Neuronal stem cell (in vitro differentiated cells): ENCODE data around the gene C1S.

Experiments
- DNase-seq: peaks from one replicate; pipeline ENCODE4 v3.0.0-alpha.2; 2013; ENCODE audit warnings: low spot score
- H2AFZ ChIP-seq: one replicate; pipeline ENCODE4 v1.6.1; 2013; ENCODE audit warnings: mild to moderate bottlenecking, low read length, inconsistent platforms
- H2AK5ac ChIP-seq: 2 replicates; pipeline ENCODE4 v1.6.1; 2013; ENCODE audit warnings: low read depth, mild to moderate bottlenecking, inconsistent platforms, low read length, moderate library complexity, mixed read lengths
- H2BK120ac ChIP-seq: 2 replicates; pipeline ENCODE4 v1.6.1; 2013; ENCODE audit warnings: low read depth, mild to moderate bottlenecking, inconsistent platforms, low read length, moderate library complexity, mixed read lengths
- H2BK12ac ChIP-seq: one replicate; pipeline ENCODE4 v1.6.1; 2013; ENCODE audit warnings: low read length, inconsistent platforms
- H2BK15ac ChIP-seq: 2 replicates; pipeline ENCODE4 v1.6.1; 2013; ENCODE audit warnings: mild to moderate bottlenecking, low read length, inconsistent platforms, mixed read lengths
- H2BK5ac ChIP-seq: one replicate; pipeline ENCODE4 v1.6.1; 2013; ENCODE audit warnings: inconsistent platforms, mild to moderate bottlenecking, low read length, moderate library complexity
- H3K14ac ChIP-seq: one replicate; pipeline ENCODE4 v1.6.1; 2013; ENCODE audit warnings: low read length, inconsistent platforms
- H3K18ac ChIP-seq: 2 replicates; pipeline ENCODE4 v1.6.1; 2013; ENCODE audit warnings: low read length, inconsistent platforms
- H3K23ac ChIP-seq: 2 replicates; pipeline ENCODE4 v1.6.1; 2013; ENCODE audit warnings: low read depth, mild to moderate bottlenecking, mixed read lengths, low read length, inconsistent platforms; ENCODE audit not compliant: poor library complexity
- H3K27ac ChIP-seq: replicated peaks from 3 replicates; pipeline ENCODE4 v1.5.1; 2013; ENCODE audit warnings: low read length, inconsistent platforms
- H3K27me3 ChIP-seq, 3 experiments: 2 replicates each; pipeline ENCODE4 v1.6.1; 2013; ENCODE audit warnings: low read length in 3 of 3, mild to moderate bottlenecking in 2 of 3, inconsistent platforms in 1 of 3, low read depth in 1 of 3, mixed read lengths in 1 of 3, moderate library complexity in 1 of 3; ENCODE audit not compliant: control insufficient read depth in 3 of 3, insufficient read depth in 3 of 3
- H3K36me3 ChIP-seq, 2 donors: replicated peaks in 1 of 2; 2 replicates each; pipeline ENCODE4 v1.6.1; 2013; ENCODE audit warnings: low read length in 2 of 2; ENCODE audit not compliant: control insufficient read depth in 2 of 2, insufficient read depth in 2 of 2
- H3K4ac ChIP-seq: 2 replicates; pipeline ENCODE4 v1.6.1; 2013; ENCODE audit warnings: inconsistent platforms, mild to moderate bottlenecking, low read length, moderate library complexity
- H3K4me1 ChIP-seq, 2 donors: 1 replicate in 1 of 2; 2 replicates in 1 of 2; pipeline ENCODE4 v1.6.1; 2013; ENCODE audit warnings: low read length in 2 of 2, low read depth in 1 of 2; ENCODE audit not compliant: control insufficient read depth in 2 of 2, insufficient read depth in 1 of 2
- H3K4me2 ChIP-seq: one replicate; pipeline ENCODE4 v1.6.1; 2013; ENCODE audit warnings: mild to moderate bottlenecking, low read length, inconsistent platforms; ENCODE audit not compliant: insufficient read depth, poor library complexity, severe bottlenecking
- H3K4me3 ChIP-seq, 2 donors: 2 replicates each; pipeline ENCODE4 v1.5.1; 2013; ENCODE audit warnings: low read length in 2 of 2, mild to moderate bottlenecking in 2 of 2, inconsistent platforms in 1 of 2, moderate library complexity in 1 of 2
- H3K79me1 ChIP-seq: one replicate; pipeline ENCODE4 v1.6.1; 2013; ENCODE audit warnings: low read depth, mild to moderate bottlenecking, inconsistent platforms, low read length, moderate library complexity
- H3K9ac ChIP-seq: one replicate; pipeline ENCODE4 v1.6.1; 2013; ENCODE audit warnings: mild to moderate bottlenecking, low read depth, low read length, inconsistent platforms; ENCODE audit not compliant: poor library complexity
- H3K9me3 ChIP-seq, 2 donors: replicated peaks in 1 of 2; 2 replicates each; pipeline versions ENCODE3 to v1.6.1; 2013; ENCODE audit warnings: low read length in 2 of 2, mild to moderate bottlenecking in 2 of 2, inconsistent platforms in 1 of 2, low read depth in 1 of 2, mixed read lengths in 1 of 2, moderate library complexity in 1 of 2; ENCODE audit not compliant: control insufficient read depth in 2 of 2, insufficient read depth in 1 of 2
- H4K8ac ChIP-seq: one replicate; pipeline ENCODE4 v1.6.1; 2013; ENCODE audit warnings: low read depth, mild to moderate bottlenecking, inconsistent platforms, low read length, moderate library complexity
- H4K91ac ChIP-seq: one replicate; pipeline ENCODE4 v1.6.1; 2013; ENCODE audit warnings: low read length, low read depth, mild to moderate bottlenecking, inconsistent platforms; ENCODE audit not compliant: poor library complexity
- WGBS, 2 donors: extraction: QIAGEN DNeasy Blood & Tissue Kit; methylation state at CpG; one replicate each; pipeline ENCODE4 v1.1.7; 2013; ENCODE audit warnings: missing lambda C conversion rate in 2 of 2, mixed read lengths in 1 of 2; ENCODE audit not compliant: insufficient read length in 2 of 2, insufficient replicate concordance in 1 of 2; ENCODE audit errors: extremely low coverage in 2 of 2; 5-methylcytosine and 5-hydroxymethylcytosine counted together

C1S gene

GRCh38 chr12:7075939-7076338 is 15.4 kb downstream of the C1S start:
- DNase-seq = no peak
- Histone ChIP-seq H4K8ac (no peak overlapping the region), H3K4me2 (no peak overlapping the region), H2BK15ac (no peak overlapping the region), H4K91ac (no peak overlapping the region), H3K4me3 (no peak overlapping the region), H3K79me1 (no peaks in the 10 kb centered on the region), H3K4me1 (no peaks in the 10 kb centered on the region), H2AFZ (no peak overlapping the region), H3K14ac (no peak overlapping the region), H3K4ac (no peak overlapping the region), H3K27me3 (peaks cover 0 to 3% (median 0%) of the 10 kb centered on the region in 3 experiments), H2AK5ac (no peak overlapping the region), H3K36me3 (peaks cover 0 to 2% of the 10 kb centered on the region in 2 donors), H2BK5ac (no peak overlapping the region), H3K18ac (no peak overlapping the region), H3K9me3 (peaks cover 0 to 2% of the 10 kb centered on the region in 2 donors), H2BK120ac (no peak overlapping the region), H3K9ac (no peak overlapping the region), H2BK12ac (no peak overlapping the region), H3K23ac (no peak overlapping the region), H3K27ac (no peak overlapping the region)
- WGBS, 2 donors = no CpG with 5 or more reads among the region's 3 CpGs

GRCh38 chr12:7076493-7076892 is 16.0 kb downstream of the C1S start:
- H3K4me3 ChIP-seq = no peak overlapping the region
- H3K23ac ChIP-seq = no peak overlapping the region
- H2AFZ ChIP-seq = no peak overlapping the region
- no peak overlapping the region for H2BK12ac ChIP-seq
- no peaks in the 10 kb centered on the region for H3K4me1 ChIP-seq
- no peak overlapping the region for H3K4ac ChIP-seq
- no peak overlapping the region for H2BK120ac ChIP-seq
- no peak for DNase-seq
- no peak overlapping the region for H3K14ac ChIP-seq
- no peak overlapping the region for H2AK5ac ChIP-seq
- peaks cover 0 to 3% (median 0%) of the 10 kb centered on the region in 3 experiments for H3K27me3 ChIP-seq
- no peaks in the 10 kb centered on the region for H3K79me1 ChIP-seq
- no peak overlapping the region for H4K91ac ChIP-seq
- no peak overlapping the region for H3K18ac ChIP-seq
- no peak overlapping the region for H3K4me2 ChIP-seq
- H3K9me3 ChIP-seq = peaks cover 0 to 2% of the 10 kb centered on the region in 2 donors
- peaks cover 0 to 2% of the 10 kb centered on the region in 2 donors for H3K36me3 ChIP-seq
- H2BK15ac ChIP-seq = no peak overlapping the region
- H3K27ac ChIP-seq = no peak overlapping the region
- no peak overlapping the region for H2BK5ac ChIP-seq
- no peak overlapping the region for H3K9ac ChIP-seq
- H4K8ac ChIP-seq = no peak overlapping the region
- no CpG with 5 or more reads among the region's 4 CpGs for WGBS, 2 donors

- Histone ChIP-seq H2BK5ac (no peak overlapping the region), H2BK15ac (no peak overlapping the region), H3K4me1 (no peaks in the 10 kb centered on the region), H3K18ac (no peak overlapping the region), H3K27me3 (peaks cover 0 to 3% (median 0%) of the 10 kb centered on the region in 3 experiments), H3K27ac (no peak overlapping the region), H3K4me2 (no peak overlapping the region), H3K4ac (no peak overlapping the region), H3K36me3 (peaks cover 0 to 3% of the 10 kb centered on the region in 2 donors), H2BK120ac (no peak overlapping the region), H3K23ac (no peak overlapping the region), H3K9ac (no peak overlapping the region), H4K8ac (no peak overlapping the region), H2AFZ (no peak overlapping the region), H2BK12ac (no peak overlapping the region), H3K9me3 (peaks cover 0 to 2% of the 10 kb centered on the region in 2 donors), H4K91ac (no peak overlapping the region), H3K79me1 (no peaks in the 10 kb centered on the region), H3K14ac (no peak overlapping the region), H3K4me3 (no peak overlapping the region), H2AK5ac (no peak overlapping the region)
- DNase-seq = no peak
- no CpG with 5 or more reads among the region's 4 CpGs for WGBS, 2 donors
These were observed 17.6 kb downstream of the C1S start for GRCh38 chr12:7078163-7078562.

- Histone ChIP-seq H4K8ac (no peak overlapping the region), H3K9ac (no peak overlapping the region), H3K23ac (no peak overlapping the region), H3K36me3 (peaks cover 0 to 6% of the 10 kb centered on the region in 2 donors), H4K91ac (no peak overlapping the region), H2BK5ac (no peak overlapping the region), H3K27ac (no peak overlapping the region), H3K79me1 (no peaks in the 10 kb centered on the region), H3K4me3 (no peak overlapping the region), H3K4me2 (no peak overlapping the region), H2AK5ac (no peak overlapping the region), H3K9me3 (peaks cover 0 to 5% of the 10 kb centered on the region in 2 donors), H2AFZ (no peak overlapping the region), H3K18ac (no peak overlapping the region), H2BK120ac (no peak overlapping the region), H2BK12ac (no peak overlapping the region), H3K4me1 (no peaks in the 10 kb centered on the region), H2BK15ac (no peak overlapping the region), H3K27me3 (peaks cover 0 to 3% (median 0%) of the 10 kb centered on the region in 3 experiments), H3K4ac (no peak overlapping the region), H3K14ac (no peak overlapping the region)
- no peak for DNase-seq
These were observed 19.3 kb downstream of the C1S start for GRCh38 chr12:7079826-7080125.
